HG02678 (cell line): ENCODE measurements around the gene HDDC3.
A peak's percentile ranks its signal among the peaks of the same experiment; 100 is the strongest.
"Not testable (repeated sequence)": the region's sequence is repeated elsewhere in the genome, so short reads cannot be mapped to it uniquely, and the experiment has no call there.

Experiments
- ATAC-seq: cut with Tn5 transposase; IDR thresholded peaks from one replicate; pipeline ENCODE4 v1.9.1; 2021; ENCODE audit warnings: mild to moderate bottlenecking, moderate library complexity; ENCODE audit not compliant: unreplicated experiment

The HDDC3 gene

GRCh38 chr15:90911906-90912769 lies 20.2 kb downstream of the HDDC3 start:
- no peak for ATAC-seq

GRCh38 chr15:90911302-90911623 lies 21.1 kb downstream of the HDDC3 start:
- ATAC-seq, result no peak

DNA sequence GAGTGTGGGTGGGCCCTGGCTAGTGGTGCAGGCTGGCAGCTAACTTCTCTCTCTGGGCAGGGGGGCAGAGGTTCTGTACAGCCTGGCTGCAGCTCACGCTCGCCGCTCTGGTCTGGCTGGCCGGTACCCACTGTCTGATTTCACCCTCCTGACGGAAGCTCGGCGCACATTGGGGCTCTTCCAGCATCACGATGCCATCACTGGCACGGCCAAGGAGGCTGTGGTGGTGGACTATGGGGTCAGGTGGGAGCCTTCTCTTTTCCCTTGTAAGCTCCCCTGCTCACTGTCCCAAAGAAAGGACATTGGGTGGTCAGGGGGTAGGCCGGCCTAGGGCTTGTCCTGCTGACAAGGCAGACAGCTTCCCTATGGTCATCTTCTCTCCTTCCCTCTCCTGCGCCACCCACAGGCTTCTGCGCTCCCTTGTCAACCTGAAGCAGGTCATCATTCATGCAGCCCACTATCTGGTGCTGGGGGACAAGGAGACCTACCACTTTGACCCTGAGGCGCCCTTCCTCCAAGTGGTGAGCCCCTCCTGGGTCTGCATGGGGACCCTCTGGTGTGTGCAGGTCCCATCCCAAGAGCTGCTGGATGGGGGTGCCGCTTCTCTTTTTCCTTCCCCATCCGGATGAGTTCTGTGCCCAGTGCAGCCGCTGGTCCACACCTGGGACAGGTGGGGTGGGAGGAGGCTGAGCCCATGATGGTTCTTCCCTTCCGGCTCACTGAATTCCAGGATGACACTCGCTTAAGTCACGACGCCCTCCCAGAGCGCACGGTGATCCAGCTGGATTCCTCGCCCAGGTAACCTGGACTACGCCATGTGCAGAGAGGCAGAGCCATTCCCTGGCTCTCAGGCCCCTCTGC lies 21.7 kb downstream of the HDDC3 start:
- ATAC-seq, result no peak

- ATAC-seq, result no peak
Measured at GRCh38 chr15:90909976-90910375, 22.4 kb downstream of the HDDC3 start.

GRCh38 chr15:90909449-90909848 lies 22.9 kb downstream of the HDDC3 start:
- not testable (repeated sequence) for ATAC-seq

GRCh38 chr15:90907838-90908507 lies 24.4 kb downstream of the HDDC3 start:
- ATAC-seq, result no peak

DNA sequence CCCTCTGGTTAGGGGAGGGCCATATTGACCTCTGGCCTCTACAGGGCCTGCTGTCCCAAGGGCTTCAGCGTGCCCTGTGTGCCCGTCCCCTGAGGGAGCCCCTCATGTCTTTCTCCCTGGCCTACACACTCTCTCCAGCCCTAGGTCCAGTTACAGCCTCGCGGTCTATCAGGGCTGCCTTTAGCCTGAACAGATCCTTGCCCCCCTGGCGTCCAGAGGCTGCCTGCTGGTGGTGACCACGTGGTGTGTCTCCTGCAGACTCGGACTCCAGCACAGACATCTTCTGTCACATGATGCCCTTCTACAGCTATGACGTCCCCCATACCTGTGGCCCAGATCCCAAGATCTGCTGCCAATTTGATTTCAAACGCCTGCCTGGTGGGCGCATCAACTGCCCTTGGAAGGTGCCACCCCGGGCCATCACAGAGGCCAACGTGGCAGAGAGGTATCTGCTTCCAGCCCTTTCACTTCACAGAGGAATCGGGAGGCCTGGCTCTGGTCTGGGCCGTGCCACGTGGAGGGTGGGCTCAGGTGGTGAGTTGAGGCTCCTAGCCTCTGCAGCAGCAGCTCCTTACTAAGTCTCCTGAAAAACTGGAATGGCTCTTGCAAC lies 25.2 kb downstream of the HDDC3 start:
- ATAC-seq, result no peak

- ATAC-seq, result no peak
Measured at GRCh38 chr15:90906181-90906849, 26.0 kb downstream of the HDDC3 start.

- no peak for ATAC-seq
Measured at GRCh38 chr15:90905306-90906180, 26.8 kb downstream of the HDDC3 start.

DNA sequence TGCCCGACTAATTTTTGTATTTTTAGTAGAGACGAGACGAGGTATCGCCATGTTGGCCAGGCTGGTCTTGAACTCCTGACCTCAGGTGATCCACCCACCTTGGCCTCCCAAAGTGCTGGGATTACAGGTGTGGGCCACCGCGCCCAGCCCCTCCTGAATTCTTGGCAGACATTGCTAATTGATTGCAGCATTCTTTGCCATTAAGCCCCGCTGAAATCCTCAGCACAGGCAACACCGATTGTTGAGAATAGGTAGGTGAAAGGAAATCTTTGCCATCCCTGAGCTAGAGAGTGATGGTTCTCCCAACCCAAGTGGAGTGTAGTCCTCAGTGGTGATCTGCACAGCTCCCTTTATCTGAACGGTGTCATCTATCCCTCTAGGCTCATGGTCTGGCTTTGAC lies 27.6 kb downstream of the HDDC3 start:
- ATAC-seq, result no peak

DNA sequence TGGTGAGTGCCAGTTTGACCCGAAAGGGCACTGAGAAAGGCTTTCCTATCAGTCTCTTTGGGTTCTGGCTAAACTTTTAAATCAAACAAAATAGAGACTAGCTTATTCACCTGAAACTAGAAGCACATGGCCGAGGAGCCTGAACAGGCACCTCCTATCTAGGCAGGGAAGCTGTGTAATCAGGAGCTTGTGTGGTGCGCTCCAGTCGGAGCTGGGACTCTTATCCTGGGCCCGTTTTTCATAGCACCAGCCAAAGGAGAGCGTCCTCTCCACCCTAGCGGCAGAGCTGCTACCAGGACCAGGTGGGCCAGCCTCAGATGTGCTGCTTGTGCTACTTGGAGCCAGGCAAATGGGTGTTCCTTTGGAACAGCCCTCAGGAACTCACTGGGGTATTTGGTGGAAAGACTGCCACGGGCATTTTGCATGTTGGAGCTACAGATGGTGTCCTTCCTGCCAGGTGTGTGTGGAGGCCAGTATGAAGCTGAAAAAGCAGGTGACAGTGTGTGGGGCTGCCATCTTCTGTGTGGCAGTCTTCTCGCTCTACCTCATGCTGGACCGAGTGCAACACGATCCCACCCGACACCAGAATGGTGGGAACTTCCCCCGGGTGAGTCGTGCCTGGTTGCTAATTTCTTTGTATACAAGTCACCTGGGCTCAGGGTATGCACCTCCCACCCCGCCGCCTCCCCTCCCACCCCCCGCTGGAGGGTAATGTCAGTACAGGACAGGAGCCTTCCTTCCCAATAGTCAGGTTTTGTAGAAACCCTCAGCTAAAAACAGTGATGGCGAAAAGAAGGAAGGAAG lies 28.4 kb downstream of the HDDC3 start:
- no peak for ATAC-seq

DNA sequence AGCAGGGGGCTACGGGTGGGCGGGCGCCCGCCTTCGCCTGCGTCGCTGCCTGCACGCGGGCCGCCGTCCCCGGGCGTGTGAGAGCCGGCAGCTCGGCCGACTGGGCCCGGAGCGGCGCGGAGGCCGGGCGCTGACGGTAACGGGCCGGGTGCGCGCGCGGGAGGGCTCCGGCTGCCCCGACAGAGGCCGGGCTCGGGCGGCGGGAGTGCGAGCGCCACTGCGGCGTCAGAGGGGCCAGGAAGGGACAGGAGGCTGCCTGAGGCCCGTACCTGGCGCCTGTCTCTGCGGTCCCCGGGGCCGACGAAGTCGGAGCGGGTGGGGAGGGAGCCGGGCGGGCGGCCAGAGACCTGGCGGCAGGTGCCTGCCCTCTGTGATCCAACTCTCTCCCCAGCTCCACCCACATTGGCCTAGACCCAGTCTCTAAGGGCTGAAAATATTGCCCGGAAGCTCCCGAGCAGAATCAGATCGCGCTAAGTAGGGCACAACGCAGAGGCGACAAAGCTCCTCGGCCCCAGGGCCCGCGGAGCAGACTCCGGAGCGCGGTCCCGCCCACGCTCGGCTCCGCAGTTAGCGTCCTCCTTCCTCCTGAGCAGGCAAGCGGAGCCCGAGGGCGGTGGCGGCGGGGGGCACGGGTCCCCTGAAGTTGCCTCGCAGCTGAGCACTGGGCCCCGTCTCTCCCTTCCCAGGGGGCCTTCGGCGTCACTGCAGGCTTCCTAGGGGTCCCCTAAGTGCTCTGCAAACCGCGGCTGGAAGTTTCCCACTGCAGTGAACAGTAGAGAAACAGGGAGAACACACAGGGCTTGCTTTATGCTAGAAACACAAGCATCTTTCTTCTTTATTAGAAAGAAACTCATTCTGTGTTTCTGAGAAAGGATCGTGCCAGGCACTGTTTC lies 29.3 kb downstream of the HDDC3 start, which contains the start of gene MAN2A2:
TSS of gene MAN2A2 (plus strand) at position 463 of the 893 bp plus-strand sequence. CDS start 906 bp downstream, outside the sequence.
- ATAC-seq, result peak; percentile 53

DNA sequence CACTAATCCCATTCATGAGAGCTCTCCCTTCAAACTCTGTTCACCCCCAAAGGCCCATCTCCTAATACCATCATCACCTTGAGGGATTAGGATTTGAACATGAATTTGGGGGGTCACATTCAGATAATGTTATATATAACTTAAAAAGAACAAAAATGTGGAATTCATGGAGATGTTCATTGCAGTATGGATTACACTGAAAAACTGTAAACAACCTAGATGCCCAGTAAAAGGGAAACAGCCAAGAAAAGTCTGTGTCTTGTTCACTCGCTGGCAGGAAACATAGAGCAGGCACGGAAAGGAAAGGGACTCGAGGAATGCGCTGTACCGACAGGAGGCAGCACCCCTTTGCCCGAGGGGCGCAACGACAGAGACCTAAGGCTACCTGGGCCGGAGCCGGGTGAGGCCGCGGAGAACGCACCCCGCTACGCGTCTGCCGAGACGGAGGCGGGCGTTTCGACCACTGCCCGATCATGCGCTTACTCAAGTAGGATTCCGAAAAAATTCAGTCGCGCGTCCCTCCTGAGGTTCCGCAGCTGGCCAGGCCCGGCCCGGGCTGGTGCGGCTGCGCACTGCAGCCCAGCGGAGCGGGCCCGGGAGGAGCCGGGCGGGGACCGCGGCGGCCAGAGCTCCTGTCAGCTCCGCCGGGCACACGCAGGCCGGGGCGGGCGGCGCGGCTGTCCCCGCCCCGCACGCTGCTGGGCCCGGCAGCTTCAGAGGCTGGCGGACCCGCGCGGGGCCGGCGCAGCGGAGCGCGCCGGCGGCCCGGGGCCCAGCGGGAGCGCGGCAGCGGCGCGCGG lies 30.1 kb downstream of the HDDC3 start:
- ATAC-seq, result peak; percentile 75

- ATAC-seq, result no peak
Measured at GRCh38 chr15:90901175-90902039, 30.9 kb downstream of the HDDC3 start.

DNA sequence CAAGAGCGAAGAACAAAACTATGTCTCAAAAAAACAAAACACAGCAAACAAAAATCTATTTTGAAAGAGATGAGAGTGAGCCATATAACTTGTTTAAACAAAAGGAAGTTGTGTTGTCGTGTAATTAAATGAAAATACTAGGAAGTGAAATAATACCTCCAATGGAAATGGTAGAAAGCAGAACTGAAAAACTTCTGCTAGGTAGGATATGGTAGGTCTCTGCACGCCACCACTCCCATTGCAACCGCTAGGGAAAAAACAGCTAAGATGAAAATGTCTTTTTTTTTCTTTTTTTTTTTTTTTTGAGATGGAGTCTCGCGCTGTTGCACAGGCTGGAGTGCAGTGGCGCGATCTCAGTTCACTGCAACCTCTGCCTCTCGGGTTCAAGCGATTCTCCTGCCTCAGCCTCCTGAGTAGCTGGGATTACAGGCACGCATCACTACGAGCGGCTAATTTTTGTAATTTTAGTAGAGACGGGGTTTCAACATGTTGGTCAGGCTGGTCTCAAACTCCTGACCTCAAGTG lies 35.2 kb downstream of the HDDC3 start:
- ATAC-seq, result peak; percentile 45
